ENCODE data around the gene TMEM59. TPM values are rescaled to one million over a fixed set of nuclear protein-coding genes. Genes with fewer than 3 reads are reported as not detected.

TMEM59 gene
- total RNA-seq, 1 experiment from 2014 or later: 121 TPM

GRCh38 chr1:54017979-54018378, 35.0 kb downstream of the TMEM59 start, which contains the start of gene LDLRAD1:
LDLRAD1 (minus strand) TSS chr1:54018186; CDS start chr1:54018112, 74 bp downstream.
- Histone ChIP-seq H4K20me1 (ENCODE audit: insufficient read depth) (no peaks in the 10 kb centered on the region), H3K36me3 (ENCODE audit: control insufficient read depth in 1 of 2, insufficient read depth in 2 of 2, low read length in 2 of 2) (no peaks in the 10 kb centered on the region), H3K4me3 (replicated peaks in 1 of 2; ENCODE audit: low read depth in 1 of 2, low read length in 2 of 2) (no peak within 1 kb of the TSS), H3K9me2 (ENCODE audit: insufficient read depth) (no peaks in the 10 kb centered on the region), H3K9ac (ENCODE audit: low read length) (no peak within 1 kb of the TSS), H3K27me3 (ENCODE audit: insufficient read depth, low read length) (no peaks in the 10 kb centered on the region), H3K4me2 (ENCODE audit: low read length) (peak within 1 kb of the TSS; percentile 75), H3K27ac (ENCODE audit: low read depth, low read length) (0 out of 2 replicates have a peak within 1 kb of the TSS, but pooled peaks have one; percentile 76), H3K79me2 (ENCODE audit: insufficient read depth, low read length) (no peaks in the 10 kb centered on the region), H3K4me1 (ENCODE audit: control insufficient read depth in 1 of 2, insufficient read depth in 2 of 2, low read length in 2 of 2) (peaks cover 40 to 41% of the 10 kb centered on the region in 2 experiments), H2AFZ (ENCODE audit: low read depth, low read length, poor library complexity, severe bottlenecking) (peak within 1 kb of the TSS; percentile 40), H3K9me3 (ENCODE audit: control insufficient read depth in 1 of 2, insufficient read depth in 1 of 2, low read depth in 1 of 2, low read length in 2 of 2) (no peaks in the 10 kb centered on the region)
- TF ChIP-seq ZFX (IDR thresholded peaks at IDR 0.05) (no peak), CBX3 (IDR thresholded peaks at IDR 0.05; ENCODE audit: low read depth) (no peak), POLR2AphosphoS5 (IDR thresholded peaks at IDR 0.05; ENCODE audit: low read depth, low read length) (no peak), RAD21 (IDR thresholded peaks at IDR 0.05; ENCODE audit: low read depth) (no peak), EGR1 (IDR thresholded peaks at IDR 0.05; ENCODE audit: low read depth) (no peak), CEBPB (IDR thresholded peaks at IDR 0.05; ENCODE audit: low read depth) (no peak), JUND (IDR thresholded peaks at IDR 0.05) (no peak)
- intact Hi-C loops (cut with micrococcal nuclease): no loop called here
- POLR2A ChIA-PET: interaction anchor here (0.7 to 1.5 kb wide), 2 partner anchors 35 to 73 kb away, joined by 3 read pairs; partner anchors contain the start of genes IFT25, TCEANC2 and TMEM59
- no TSS peak for BruUV-seq (replicated peaks)
- ATAC-seq: peak; percentile 71
- RAD21 ChIA-PET (ENCODE audit: low non-redundant PET in 1 of 2, low total read pairs in 2 of 2, uncharacterized antibody in 2 of 2, unreplicated experiment in 2 of 2): no interaction called here
- CTCF ChIA-PET: no interaction called here
- peak; percentile 16 for DNase-seq (ENCODE audit: low read depth, low spot score)

DNA sequence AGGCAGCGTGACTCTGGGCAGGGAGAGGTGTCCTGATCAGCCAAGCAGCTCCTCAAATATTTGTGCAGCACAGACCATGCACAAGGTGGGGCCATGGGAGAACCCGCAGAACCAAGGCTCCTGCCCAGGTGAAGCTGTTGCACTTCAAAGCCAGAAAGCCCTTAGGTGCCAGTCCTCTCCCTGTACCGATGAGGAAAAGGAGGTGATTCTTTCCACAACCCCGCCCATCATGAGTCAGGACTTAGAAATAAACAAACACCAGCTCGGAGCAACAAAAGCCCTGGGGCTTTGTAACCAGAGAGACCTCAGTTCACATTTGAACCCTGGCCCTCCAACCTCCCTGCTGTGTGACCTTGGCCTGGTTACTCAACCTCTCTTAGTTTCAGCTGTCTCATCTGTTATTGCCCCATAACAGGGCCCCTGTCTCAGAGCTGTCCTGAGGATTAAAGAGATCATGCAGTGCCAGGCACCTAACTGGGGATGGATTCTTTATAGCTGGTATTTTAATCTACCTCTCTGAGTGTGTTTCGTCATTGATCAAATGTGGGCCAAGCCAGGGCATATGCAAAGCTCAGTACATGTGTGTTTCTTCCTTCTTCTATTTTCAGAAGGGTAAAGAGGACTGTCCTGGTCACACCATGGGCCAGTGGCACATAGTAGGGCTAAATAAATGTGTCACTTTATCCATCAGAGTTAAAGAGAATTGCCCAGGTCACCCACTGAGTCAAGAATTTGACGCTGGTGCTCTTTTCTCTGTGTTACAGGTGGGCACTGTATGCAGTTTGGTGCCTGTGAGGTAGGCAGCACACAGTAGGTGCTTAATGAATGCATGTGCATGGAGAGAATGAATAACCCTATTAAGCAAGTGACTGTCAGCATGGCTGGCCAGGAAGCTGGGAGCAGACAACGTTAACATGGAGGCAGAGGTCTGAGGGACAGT, 36.4 kb downstream of the TMEM59 start:
- Histone ChIP-seq H3K79me2 (ENCODE audit: insufficient read depth, low read length) (no peaks in the 10 kb centered on the region), H3K4me3 (replicated peaks in 1 of 2; ENCODE audit: low read depth in 1 of 2, low read length in 2 of 2) (peak overlapping the region in 1 of 2 experiments; percentile 32; a peak in 2 of 4 replicates), H3K4me2 (ENCODE audit: low read length) (peak overlapping the region; percentile 75), H3K4me1 (ENCODE audit: control insufficient read depth in 1 of 2, insufficient read depth in 2 of 2, low read length in 2 of 2) (peaks cover 40 to 41% of the 10 kb centered on the region in 2 experiments), H3K9me3 (ENCODE audit: control insufficient read depth in 1 of 2, insufficient read depth in 1 of 2, low read depth in 1 of 2, low read length in 2 of 2) (no peaks in the 10 kb centered on the region), H3K9ac (ENCODE audit: low read length) (peak overlapping the region; percentile 48), H2AFZ (ENCODE audit: low read depth, low read length, poor library complexity, severe bottlenecking) (peak overlapping the region; percentile 37), H3K9me2 (ENCODE audit: insufficient read depth) (no peaks in the 10 kb centered on the region), H4K20me1 (ENCODE audit: insufficient read depth) (no peaks in the 10 kb centered on the region), H3K27me3 (ENCODE audit: insufficient read depth, low read length) (no peaks in the 10 kb centered on the region), H3K27ac (ENCODE audit: low read depth, low read length) (peak overlapping the region; percentile 76), H3K36me3 (ENCODE audit: control insufficient read depth in 1 of 2, insufficient read depth in 2 of 2, low read length in 2 of 2) (no peaks in the 10 kb centered on the region)
- RAD21 ChIA-PET (ENCODE audit: low non-redundant PET in 1 of 2, low total read pairs in 2 of 2, uncharacterized antibody in 2 of 2, unreplicated experiment in 2 of 2): interaction anchor here in 1 of 2 experiments (0.6 kb wide), 1 partner anchor 772 kb away, joined by 7 read pairs; no protein-coding TSS in a partner anchor
- ATAC-seq: peak; percentile 81
- POLR2A ChIA-PET: interaction anchor here (0.7 to 1.8 kb wide), 3 partner anchors 15 to 36 kb away, joined by 3 to 4 read pairs (median 3); partner anchors contain the start of genes TCEANC2 and TMEM59
- peak; percentile 82 for DNase-seq (ENCODE audit: low read depth, low spot score)
- CTCF ChIA-PET: no interaction called here
- BruUV-seq (replicated peaks): no TSS peak
- intact Hi-C loops (cut with micrococcal nuclease): no loop called here
- no peak for TF ChIP-seq EZH2phosphoT487 (IDR thresholded peaks at IDR 0.05; ENCODE audit: borderline replicate concordance)
- TF ChIP-seq ATF3 (IDR thresholded peaks at IDR 0.05): no peak
- peak; percentile 68 for TF ChIP-seq FOSL1 (IDR thresholded peaks at IDR 0.05; ENCODE audit: low read depth)
- TF ChIP-seq CEBPB (IDR thresholded peaks at IDR 0.05; ENCODE audit: low read depth): peak; percentile 81
- TF ChIP-seq JUND (IDR thresholded peaks at IDR 0.05): peak; percentile 70
- no peak for TF ChIP-seq MAX (IDR thresholded peaks at IDR 0.05)
- TF ChIP-seq, protein P1, sequence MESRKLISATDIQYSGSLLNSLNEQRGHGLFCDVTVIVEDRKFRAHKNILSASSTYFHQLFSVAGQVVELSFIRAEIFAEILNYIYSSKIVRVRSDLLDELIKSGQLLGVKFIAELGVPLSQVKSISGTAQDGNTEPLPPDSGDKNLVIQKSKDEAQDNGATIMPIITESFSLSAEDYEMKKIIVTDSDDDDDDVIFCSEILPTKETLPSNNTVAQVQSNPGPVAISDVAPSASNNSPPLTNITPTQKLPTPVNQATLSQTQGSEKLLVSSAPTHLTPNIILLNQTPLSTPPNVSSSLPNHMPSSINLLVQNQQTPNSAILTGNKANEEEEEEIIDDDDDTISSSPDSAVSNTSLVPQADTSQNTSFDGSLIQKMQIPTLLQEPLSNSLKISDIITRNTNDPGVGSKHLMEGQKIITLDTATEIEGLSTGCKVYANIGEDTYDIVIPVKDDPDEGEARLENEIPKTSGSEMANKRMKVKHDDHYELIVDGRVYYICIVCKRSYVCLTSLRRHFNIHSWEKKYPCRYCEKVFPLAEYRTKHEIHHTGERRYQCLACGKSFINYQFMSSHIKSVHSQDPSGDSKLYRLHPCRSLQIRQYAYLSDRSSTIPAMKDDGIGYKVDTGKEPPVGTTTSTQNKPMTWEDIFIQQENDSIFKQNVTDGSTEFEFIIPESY (IDR thresholded peaks at IDR 0.05; ENCODE audit: extremely low read depth, insufficient replicate concordance, low read length): no peak
- peak; percentile 34 for TF ChIP-seq TCF7L2 (IDR thresholded peaks at IDR 0.05; ENCODE audit: borderline replicate concordance, extremely low read depth, insufficient read depth, insufficient read length)
- TF ChIP-seq SP1 (IDR thresholded peaks at IDR 0.05; ENCODE audit: low read depth): peak; percentile 75
- no peak for TF ChIP-seq RAD21 (IDR thresholded peaks at IDR 0.05; ENCODE audit: low read depth)
- TF ChIP-seq YY1 (IDR thresholded peaks at IDR 0.05; ENCODE audit: extremely low read depth, insufficient replicate concordance, low read depth, low read length): no peak
- TF ChIP-seq POLR2A (IDR thresholded peaks at IDR 0.05; ENCODE audit: borderline replicate concordance, extremely low read depth, insufficient read depth, insufficient read length): no peak
- peak; percentile 52; the same call in 1 of the 2 replicates for TF ChIP-seq CBX3 (IDR thresholded peaks at IDR 0.05; ENCODE audit: low read depth)
- no peak for TF ChIP-seq ELF1 (IDR thresholded peaks at IDR 0.05; ENCODE audit: borderline replicate concordance, low read depth)
